Ectodermal cell (in vitro differentiated cells): ENCODE data around the gene HNRNPA2B1.
"Not testable (repeated sequence)": the region's sequence is repeated elsewhere in the genome, so short reads cannot be mapped to it uniquely, and the experiment has no call there.

ENCODE experiments used
- H3K27ac ChIP-seq: 2 replicates; pipeline ENCODE4 v1.7.0; 2013; ENCODE audit warnings: mild to moderate bottlenecking, low read depth, low read length; ENCODE audit not compliant: insufficient read depth, poor library complexity, severe bottlenecking
- H3K27me3 ChIP-seq: 2 replicates; pipeline ENCODE4 v1.7.0; 2013; ENCODE audit warnings: mild to moderate bottlenecking, low read length; ENCODE audit not compliant: insufficient read depth, control insufficient read depth, poor library complexity, severe bottlenecking
- H3K36me3 ChIP-seq: one replicate; pipeline ENCODE4 v1.7.0; 2013; ENCODE audit warnings: low read length; ENCODE audit not compliant: control insufficient read depth, insufficient read depth
- H3K4me1 ChIP-seq: one replicate; pipeline ENCODE4 v1.7.0; 2013; ENCODE audit warnings: low read length; ENCODE audit not compliant: control insufficient read depth, insufficient read depth
- H3K4me3 ChIP-seq: 2 replicates; pipeline ENCODE4 v1.7.0; 2013; ENCODE audit warnings: low read depth, low read length, control low read depth; ENCODE audit not compliant: insufficient read depth
- H3K9me3 ChIP-seq: 2 replicates; pipeline ENCODE4 v1.7.0; 2013; ENCODE audit warnings: mild to moderate bottlenecking, low read length, moderate library complexity; ENCODE audit not compliant: control insufficient read depth
- WGBS, 2 experiments: methylation state at CpG; one replicate each; pipeline ENCODE4 v1.1.7; 2013; ENCODE audit warnings: missing lambda C conversion rate in 2 of 2; 5-methylcytosine and 5-hydroxymethylcytosine counted together

The HNRNPA2B1 gene

DNA sequence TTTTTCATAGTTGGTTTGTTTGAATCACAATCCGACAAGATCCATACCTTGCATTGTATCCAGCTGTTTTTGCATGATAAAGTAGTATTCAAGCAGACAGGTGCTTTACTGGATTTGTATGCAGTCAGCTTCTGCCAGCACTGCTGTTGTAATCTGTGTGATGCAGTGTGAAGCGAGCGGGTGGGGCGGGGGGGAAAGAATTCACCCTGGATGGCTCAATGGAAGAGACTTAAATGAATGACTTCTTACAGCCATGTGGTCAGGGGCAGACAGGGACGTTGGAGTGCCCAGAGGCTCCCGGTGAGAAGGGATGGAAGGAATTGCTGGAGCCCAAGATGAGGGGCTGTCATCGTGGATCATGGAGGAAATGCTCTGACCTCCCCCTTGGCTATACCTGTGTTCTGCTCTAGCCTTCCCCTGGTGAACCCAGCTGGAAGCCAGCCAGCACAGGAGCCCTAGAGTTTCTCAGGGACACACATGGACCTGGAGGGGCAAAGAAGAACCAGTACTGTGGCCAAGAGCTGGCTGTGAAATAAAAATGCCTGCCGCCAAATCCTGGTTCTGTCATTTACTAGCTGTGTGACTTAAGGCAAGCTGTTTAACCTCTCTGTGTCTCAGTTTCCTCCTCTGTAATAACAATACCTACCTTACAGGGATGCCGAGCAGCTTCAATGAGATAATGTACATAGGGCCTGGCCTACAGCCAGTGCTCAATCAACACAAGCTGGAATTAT, 34.4 kb downstream of the HNRNPA2B1 start:
- Histone ChIP-seq H3K27me3 (no peaks in the 10 kb centered on the region), H3K27ac (no peak overlapping the region), H3K4me1 (no peaks in the 10 kb centered on the region), H3K4me3 (no peak overlapping the region), H3K9me3 (no peaks in the 10 kb centered on the region), H3K36me3 (no peaks in the 10 kb centered on the region)
- 75% methylated on average over 9 of the region's 9 CpGs for WGBS, 2 experiments

DNA sequence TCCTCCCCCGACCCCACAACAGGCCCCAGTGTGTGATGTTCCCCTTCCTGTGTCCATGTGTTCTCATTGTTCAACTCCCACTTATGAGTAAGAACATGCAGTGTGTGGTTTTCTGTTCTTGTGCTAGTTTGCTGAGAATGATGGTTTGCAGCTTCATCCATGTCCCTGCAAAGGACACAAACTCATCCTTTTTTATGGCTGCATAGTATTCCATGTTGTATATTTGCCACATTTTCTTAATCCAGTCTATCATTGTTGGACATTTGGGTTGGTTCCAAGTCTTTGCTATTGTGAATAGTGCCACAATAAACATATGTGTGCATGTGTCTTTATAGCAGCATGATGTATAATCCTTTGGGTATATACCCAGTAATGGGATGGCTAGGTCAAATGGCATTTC, 36.7 kb downstream of the HNRNPA2B1 start:
- not testable (repeated sequence) for H3K9me3 ChIP-seq, H3K36me3 ChIP-seq, H3K4me3 ChIP-seq, H3K4me1 ChIP-seq, H3K27me3 ChIP-seq, H3K27ac ChIP-seq
- WGBS, 2 experiments = 73 to 93% methylated on average over 1 of the region's 1 CpG

DNA sequence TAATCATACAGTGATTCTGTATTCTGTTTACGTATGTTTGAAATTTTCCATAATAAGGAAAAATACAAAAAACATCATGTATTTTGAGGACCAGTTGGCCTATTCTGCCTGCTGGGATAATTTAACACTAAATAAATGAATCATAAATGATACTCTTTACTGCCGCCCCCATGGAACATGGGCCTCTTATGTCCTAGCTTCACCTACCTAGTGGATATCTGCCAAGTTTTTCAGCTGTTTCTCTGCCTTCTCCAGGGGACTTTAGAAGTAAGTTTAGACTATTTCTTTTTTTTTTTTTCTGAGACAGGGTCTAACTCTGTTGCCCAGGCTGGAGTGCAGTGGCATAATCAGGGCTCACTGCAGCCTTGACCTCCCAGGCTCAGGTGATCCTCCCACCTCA, 38.1 kb downstream of the HNRNPA2B1 start:
- H3K36me3 ChIP-seq = no peaks in the 10 kb centered on the region
- no peak overlapping the region for H3K27ac ChIP-seq
- H3K9me3 ChIP-seq = no peaks in the 10 kb centered on the region
- WGBS, 2 experiments = 89 to 100% methylated on average over 1 to 2 of the region's 2 CpGs
- no peak overlapping the region for H3K4me3 ChIP-seq
- H3K27me3 ChIP-seq = no peaks in the 10 kb centered on the region
- no peaks in the 10 kb centered on the region for H3K4me1 ChIP-seq

DNA sequence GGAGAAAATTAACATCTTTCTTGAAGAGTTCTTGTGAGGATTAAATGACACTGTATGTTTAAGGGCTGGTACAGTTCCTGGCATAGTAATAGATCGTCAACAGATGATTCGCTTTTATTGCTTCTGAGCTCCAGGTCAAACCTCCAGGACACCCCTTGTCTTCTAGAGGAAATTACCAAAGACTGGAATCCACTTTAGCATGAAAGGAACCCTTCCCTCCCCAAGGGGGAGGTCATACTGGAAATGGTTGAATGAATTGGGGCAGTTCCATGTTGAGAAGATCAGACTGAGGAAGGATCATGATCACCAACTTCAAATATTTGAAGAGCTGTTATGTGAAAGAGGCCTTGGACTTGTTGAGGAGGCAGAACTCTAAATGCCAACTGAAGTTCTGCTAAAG, 39.6 kb downstream of the HNRNPA2B1 start:
- H3K27me3 ChIP-seq = peaks cover 7% of the 10 kb centered on the region
- H3K9me3 ChIP-seq = no peaks in the 10 kb centered on the region
- WGBS, 2 experiments = 93 to 96% methylated on average over 2 of the region's 2 CpGs
- H3K27ac ChIP-seq = no peak overlapping the region
- H3K4me1 ChIP-seq = no peaks in the 10 kb centered on the region
- no peak overlapping the region for H3K4me3 ChIP-seq
- no peaks in the 10 kb centered on the region for H3K36me3 ChIP-seq

DNA sequence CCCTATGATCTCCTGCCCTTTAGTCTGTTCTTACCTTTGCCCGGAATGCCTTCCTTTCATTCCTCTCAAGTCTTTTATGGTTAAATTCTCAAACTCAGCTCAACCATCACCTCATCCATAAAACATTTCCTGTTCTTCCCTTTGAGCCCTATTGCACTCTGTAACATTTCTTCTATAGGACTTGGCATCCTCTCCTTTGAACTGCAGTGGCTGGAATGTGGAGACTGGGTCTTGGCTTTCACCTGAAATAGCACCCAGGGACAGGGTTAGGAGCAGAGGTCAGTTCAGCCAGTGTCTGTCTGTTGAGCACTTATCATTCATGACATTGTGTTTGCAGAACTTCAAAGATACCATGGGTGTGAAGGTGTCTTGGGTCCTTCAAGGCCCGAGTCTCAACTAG, 41.3 kb downstream of the HNRNPA2B1 start:
- no peak overlapping the region for H3K27ac ChIP-seq
- no peaks in the 10 kb centered on the region for H3K4me1 ChIP-seq
- no peaks in the 10 kb centered on the region for H3K36me3 ChIP-seq
- peaks cover 23% of the 10 kb centered on the region for H3K27me3 ChIP-seq
- H3K9me3 ChIP-seq = no peaks in the 10 kb centered on the region
- 88 to 95% methylated on average over 2 of the region's 2 CpGs for WGBS, 2 experiments
- no peak overlapping the region for H3K4me3 ChIP-seq

- Histone ChIP-seq H3K4me1 (no peaks in the 10 kb centered on the region), H3K9me3 (no peaks in the 10 kb centered on the region), H3K4me3 (no peak overlapping the region), H3K36me3 (no peaks in the 10 kb centered on the region), H3K27me3 (peaks cover 40% of the 10 kb centered on the region), H3K27ac (no peak overlapping the region)
- WGBS, 2 experiments = 91 to 95% methylated on average over 4 of the region's 4 CpGs
Observed at GRCh38 chr7:26157520-26158105, 42.9 kb downstream of the HNRNPA2B1 start.

- Histone ChIP-seq H3K4me1 (no peaks in the 10 kb centered on the region), H3K4me3 (no peak overlapping the region), H3K27me3 (peaks cover 48% of the 10 kb centered on the region), H3K27ac (no peak overlapping the region), H3K9me3 (no peaks in the 10 kb centered on the region), H3K36me3 (no peaks in the 10 kb centered on the region)
- 86 to 90% methylated on average over 20 of the region's 20 CpGs for WGBS, 2 experiments
Observed at GRCh38 chr7:26156451-26157420, 43.8 kb downstream of the HNRNPA2B1 start.

GRCh38 chr7:26155531-26156375, 44.8 kb downstream of the HNRNPA2B1 start:
- Histone ChIP-seq H3K4me1 (no peaks in the 10 kb centered on the region), H3K9me3 (no peaks in the 10 kb centered on the region), H3K4me3 (no peak overlapping the region), H3K36me3 (no peaks in the 10 kb centered on the region), H3K27ac (no peak overlapping the region), H3K27me3 (peaks cover 58% of the 10 kb centered on the region)
- WGBS, 2 experiments = 58 to 74% methylated on average over 4 to 7 of the region's 8 CpGs

DNA sequence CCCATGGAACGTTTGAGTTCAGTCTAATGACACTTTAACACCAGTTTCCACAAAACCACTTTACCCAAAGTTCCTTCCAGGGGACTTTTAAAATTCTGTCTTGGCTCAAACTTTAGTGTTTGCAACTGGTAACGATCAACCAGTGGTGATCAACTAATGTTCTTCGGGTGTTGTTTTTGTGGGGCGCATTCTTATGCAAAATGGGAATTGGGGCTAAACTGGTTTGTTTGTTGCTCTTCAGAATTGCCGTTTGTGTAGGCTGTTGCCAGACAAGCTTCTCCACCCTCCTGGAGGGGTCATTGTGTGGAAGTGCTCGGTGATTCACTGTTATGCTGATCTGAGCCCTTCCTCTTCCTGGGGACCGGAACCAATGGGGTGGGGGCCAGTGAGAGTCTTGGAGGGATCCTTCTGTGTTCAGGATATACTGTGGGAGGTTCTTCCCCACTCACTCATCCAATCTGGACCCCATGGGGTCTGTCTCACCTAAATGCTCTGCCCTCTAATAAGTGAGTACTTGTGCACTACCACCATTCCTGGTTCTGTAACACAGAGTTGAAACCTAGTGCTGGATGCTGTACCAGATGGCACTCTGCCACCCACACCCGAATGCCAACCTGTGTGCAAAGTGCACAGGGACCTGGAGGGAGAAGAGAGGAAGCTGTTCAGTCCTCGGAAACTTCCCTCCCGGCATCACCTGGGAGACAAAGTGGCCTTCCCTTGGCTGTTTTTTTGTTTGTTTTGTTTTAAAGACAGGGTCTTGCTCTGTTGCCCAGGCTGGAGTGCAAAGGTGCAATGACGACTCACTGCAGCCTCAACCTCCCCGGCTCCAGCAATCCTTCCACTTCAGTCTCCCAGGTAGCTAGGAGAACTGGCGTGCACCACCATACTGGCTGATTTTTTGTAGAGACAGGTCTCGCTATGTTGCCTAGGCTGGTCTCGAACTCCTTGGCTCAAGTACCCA, 46.4 kb downstream of the HNRNPA2B1 start:
- Histone ChIP-seq H3K9me3 (no peaks in the 10 kb centered on the region), H3K27me3 (peaks cover 68% of the 10 kb centered on the region), H3K27ac (no peak overlapping the region), H3K4me3 (no peak overlapping the region), H3K36me3 (no peaks in the 10 kb centered on the region), H3K4me1 (no peaks in the 10 kb centered on the region)
- WGBS, 2 experiments = 46 to 47% methylated on average over 15 of the region's 15 CpGs
